Upper lobe of right lung (tissue), 1 donor: Measurements from ENCODE around the gene TIMM8B. TPM values are rescaled to one million over a fixed set of nuclear protein-coding genes. Genes with fewer than 3 reads are reported as not detected.

Experiments
- ATAC-seq: fragments of 200-7000 bp; cut with Tn5 transposase; one replicate; pipeline ENCODE4 v1.9.1; 2020; ENCODE audit warnings: mild to moderate bottlenecking, moderate library complexity
- DNase-seq: peaks from one replicate; pipeline ENCODE4 v3.0.0-alpha.2; 2020
- H3K27ac ChIP-seq: fragments of 200-600 bp; one replicate; pipeline ENCODE4 v1.8.0; 2022
- H3K27me3 ChIP-seq: fragments of 200-600 bp; one replicate; pipeline ENCODE4 v1.8.0; 2022; ENCODE audit warnings: mild to moderate bottlenecking
- H3K36me3 ChIP-seq: fragments of 200-600 bp; one replicate; pipeline ENCODE4 v1.8.0; 2022
- H3K4me1 ChIP-seq: fragments of 200-600 bp; one replicate; pipeline ENCODE4 v1.8.0; 2022
- H3K4me3 ChIP-seq: fragments of 200-600 bp; one replicate; pipeline ENCODE4 v1.8.0; 2022; ENCODE audit warnings: mild to moderate bottlenecking
- H3K9me3 ChIP-seq: fragments of 200-600 bp; one replicate; pipeline ENCODE4 v1.8.0; 2022
- intact Hi-C: fragments of 100-400 bp; cut with DNase I; formaldehyde crosslinking; loops from one replicate; pipeline ENCODE4 v1.11.0; 2022
- total RNA-seq: library from RNA; stranded (reverse); fragmentation: NEBNext Ultra II Directional; extraction: Animal tissue kit (Norgen Biotek cat#: 25700); gene quantifications from one replicate; pipeline ENCODE4 v1.2.1, GENCODE V29; 2021
- TF ChIP-seq, protein P1 (sequence below): fragments of 200-600 bp; IDR thresholded peaks from one replicate; pipeline ENCODE4 v1.8.0; 2022; ENCODE audit warnings: antibody characterized with exemption
- donor health status: DM: no; HTN: yes; CAD: no; lungs with severe emphysema.

TIMM8B gene
- total RNA-seq, 1 donor from 2014 or later, result 33.9 TPM

DNA sequence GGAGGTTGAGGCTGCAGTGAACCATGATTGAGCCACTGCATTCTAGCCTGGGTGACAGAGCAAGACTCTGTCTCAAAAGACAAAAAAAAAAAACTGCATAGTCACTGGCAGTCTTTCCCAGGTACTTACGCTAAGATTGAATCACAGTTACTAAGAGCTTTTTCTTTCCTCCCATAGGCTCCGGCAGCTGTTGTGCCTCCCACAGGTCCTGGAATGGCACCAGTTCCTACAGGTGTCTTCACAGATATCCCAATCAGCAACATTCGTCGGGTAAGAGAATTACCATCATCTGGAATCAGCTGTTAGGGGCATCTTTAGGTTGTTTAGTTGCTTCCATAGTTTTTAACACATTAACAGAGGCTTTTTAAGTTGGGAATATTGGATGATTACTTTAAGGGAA is 41.6 kb downstream of the TIMM8B start:
- DNase-seq (no peak), ATAC-seq (no peak)
- H3K27me3 ChIP-seq, result no peaks in the 10 kb centered on the region
- H3K9me3 ChIP-seq, result no peaks in the 10 kb centered on the region
- H3K4me3 ChIP-seq, result no peak overlapping the region
- H3K4me1 ChIP-seq, result no peaks in the 10 kb centered on the region
- H3K36me3 ChIP-seq, result peaks cover 83% of the 10 kb centered on the region
- intact Hi-C loops, result no loop called here
- no peak overlapping the region for H3K27ac ChIP-seq
- TF ChIP-seq, protein P1, sequence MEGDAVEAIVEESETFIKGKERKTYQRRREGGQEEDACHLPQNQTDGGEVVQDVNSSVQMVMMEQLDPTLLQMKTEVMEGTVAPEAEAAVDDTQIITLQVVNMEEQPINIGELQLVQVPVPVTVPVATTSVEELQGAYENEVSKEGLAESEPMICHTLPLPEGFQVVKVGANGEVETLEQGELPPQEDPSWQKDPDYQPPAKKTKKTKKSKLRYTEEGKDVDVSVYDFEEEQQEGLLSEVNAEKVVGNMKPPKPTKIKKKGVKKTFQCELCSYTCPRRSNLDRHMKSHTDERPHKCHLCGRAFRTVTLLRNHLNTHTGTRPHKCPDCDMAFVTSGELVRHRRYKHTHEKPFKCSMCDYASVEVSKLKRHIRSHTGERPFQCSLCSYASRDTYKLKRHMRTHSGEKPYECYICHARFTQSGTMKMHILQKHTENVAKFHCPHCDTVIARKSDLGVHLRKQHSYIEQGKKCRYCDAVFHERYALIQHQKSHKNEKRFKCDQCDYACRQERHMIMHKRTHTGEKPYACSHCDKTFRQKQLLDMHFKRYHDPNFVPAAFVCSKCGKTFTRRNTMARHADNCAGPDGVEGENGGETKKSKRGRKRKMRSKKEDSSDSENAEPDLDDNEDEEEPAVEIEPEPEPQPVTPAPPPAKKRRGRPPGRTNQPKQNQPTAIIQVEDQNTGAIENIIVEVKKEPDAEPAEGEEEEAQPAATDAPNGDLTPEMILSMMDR, result no peak

DNA sequence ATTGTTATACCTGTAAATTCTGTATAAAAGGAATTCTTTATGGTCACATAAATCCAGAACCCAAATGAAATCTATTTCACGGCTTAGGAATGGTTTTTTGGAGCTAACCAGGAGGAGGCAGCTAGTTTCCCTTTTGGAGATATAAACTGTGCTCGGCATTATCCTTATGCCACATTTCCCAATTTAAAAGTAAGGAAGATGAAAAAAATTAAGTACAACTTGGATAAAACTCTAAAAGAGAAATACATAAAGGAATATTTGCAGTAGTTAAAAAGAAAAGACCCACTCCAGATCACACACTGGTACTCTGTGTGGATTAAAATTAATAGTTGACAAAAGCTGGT is 43.6 kb downstream of the TIMM8B start:
- no peaks in the 10 kb centered on the region for H3K9me3 ChIP-seq
- no peaks in the 10 kb centered on the region for H3K4me1 ChIP-seq
- H3K36me3 ChIP-seq, result peaks cover 83% of the 10 kb centered on the region
- intact Hi-C loops, result no loop called here
- ATAC-seq (no peak), DNase-seq (no peak)
- H3K27me3 ChIP-seq, result no peaks in the 10 kb centered on the region
- TF ChIP-seq, protein P1, result no peak
- no peak overlapping the region for H3K27ac ChIP-seq
- no peak overlapping the region for H3K4me3 ChIP-seq

DNA sequence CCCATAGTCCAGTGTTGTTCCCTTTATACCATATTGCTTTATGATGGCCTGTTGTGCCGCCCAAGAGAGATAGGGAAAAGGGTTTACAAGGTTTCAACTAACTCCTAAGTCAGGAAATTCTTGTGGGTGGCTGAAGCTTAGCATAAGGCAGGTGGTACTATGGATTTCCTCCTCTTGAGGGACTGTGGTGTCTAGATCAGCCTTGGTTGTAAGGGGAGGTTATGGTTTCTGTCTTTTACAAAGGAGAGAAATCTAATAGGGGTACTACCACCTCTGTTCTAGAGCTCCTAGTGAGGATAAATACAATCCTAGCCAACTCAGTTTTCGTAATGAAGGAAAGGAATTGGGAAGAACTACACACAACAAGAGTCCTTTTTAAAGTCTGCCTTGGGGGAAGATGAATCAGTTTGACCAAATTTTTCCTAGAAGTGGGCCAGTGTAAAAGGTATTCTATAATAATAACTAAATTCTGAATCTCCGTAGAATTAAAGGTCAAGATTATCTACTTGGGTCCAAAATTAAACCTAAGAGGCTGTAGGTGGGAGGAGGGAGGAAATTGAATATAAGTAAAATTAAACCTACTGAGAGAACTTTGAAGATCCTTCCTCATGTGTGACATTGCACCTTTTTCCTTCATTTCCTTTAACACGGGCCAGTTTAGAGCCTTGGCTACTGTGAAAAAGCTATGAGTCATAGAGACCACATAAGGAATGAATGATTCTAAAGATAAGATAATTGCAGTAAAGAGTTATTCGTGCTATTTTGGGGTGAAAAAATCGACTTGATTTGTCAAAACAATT is 44.2 kb downstream of the TIMM8B start:
- Histone ChIP-seq H3K27ac (no peak overlapping the region), H3K9me3 (no peaks in the 10 kb centered on the region), H3K4me1 (no peaks in the 10 kb centered on the region), H3K36me3 (peaks cover 88% of the 10 kb centered on the region), H3K4me3 (no peak overlapping the region), H3K27me3 (no peaks in the 10 kb centered on the region)
- ATAC-seq (no peak), DNase-seq (no peak)
- TF ChIP-seq, protein P1, result no peak
- intact Hi-C loops, result no loop called here

DNA sequence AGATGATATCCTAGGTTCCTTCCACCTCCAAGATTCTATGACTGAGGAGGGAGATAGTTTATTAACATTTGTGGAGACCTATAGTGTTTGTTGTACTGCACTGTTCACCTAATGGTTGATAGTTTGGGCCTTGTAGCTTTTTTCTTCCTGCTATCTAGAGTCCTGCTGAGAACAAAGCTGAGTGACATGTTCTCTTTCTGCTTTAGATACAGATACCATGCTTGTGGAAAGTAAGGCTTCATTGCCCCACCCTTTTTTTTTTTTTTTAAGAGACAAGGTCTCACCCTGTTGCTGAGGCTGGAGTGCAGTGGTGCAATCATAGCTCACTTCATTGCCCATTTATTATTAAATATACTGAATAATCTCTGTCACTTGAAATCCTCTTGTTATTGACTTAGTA is 49.0 kb downstream of the TIMM8B start:
- H3K4me3 ChIP-seq, result no peak overlapping the region
- no peak for DNase-seq
- ATAC-seq, result no peak
- H3K27me3 ChIP-seq, result no peaks in the 10 kb centered on the region
- no peak overlapping the region for H3K27ac ChIP-seq
- H3K36me3 ChIP-seq, result peaks cover 87% of the 10 kb centered on the region
- H3K4me1 ChIP-seq, result no peaks in the 10 kb centered on the region
- intact Hi-C loops, result no loop called here
- H3K9me3 ChIP-seq, result no peaks in the 10 kb centered on the region
- TF ChIP-seq, protein P1, result no peak

Other genes with a start within 250 kb of the TIMM8B start
- 26.6 TPM for gene ALG9, start 215.2 kb downstream of the TIMM8B start, total RNA-seq
- 1.9 TPM for gene FDXACB1, start 207.6 kb downstream of the TIMM8B start, total RNA-seq
- gene CFAP68, start 207.2 kb downstream of the TIMM8B start, total RNA-seq, result 20.0 TPM
- 113 TPM for gene CRYAB, start 175.0 kb downstream of the TIMM8B start, total RNA-seq
- 9.2 TPM for gene HSPB2, start 174.0 kb downstream of the TIMM8B start, total RNA-seq
- gene C11orf52, start 167.8 kb downstream of the TIMM8B start, total RNA-seq, result 9.8 TPM
- 15.2 TPM for gene DIXDC1, start 149.4 kb downstream of the TIMM8B start, total RNA-seq
- gene DLAT, start 61.3 kb downstream of the TIMM8B start, total RNA-seq, result 29.2 TPM
- 1.3 TPM for gene PIH1D2, start 12.7 kb downstream of the TIMM8B start, total RNA-seq
- gene NKAPD1, start 12.5 kb downstream of the TIMM8B start, total RNA-seq, result 18.9 TPM
- 90.1 TPM for gene SDHD, start 117 bp upstream of the TIMM8B start, total RNA-seq
- 49.9 TPM for gene IL18, start 77.3 kb upstream of the TIMM8B start, total RNA-seq
- gene TEX12, start 80.6 kb upstream of the TIMM8B start, total RNA-seq, result not detected
- 7.7 TPM for gene BCO2, start 88.8 kb upstream of the TIMM8B start, total RNA-seq
- gene PTS, start 139.7 kb upstream of the TIMM8B start, total RNA-seq, result 22.5 TPM
- not detected for gene PLET1, start 174.1 kb upstream of the TIMM8B start, total RNA-seq